Pancreas (tissue), 10 donors: ENCODE results near the gene LPAR3. TPM values are rescaled to one million over a fixed set of nuclear protein-coding genes. Genes with fewer than 3 reads are reported as not detected.

Experiments
- ATAC-seq, 4 donors: fragments of 200-7000 bp; cut with Tn5 transposase; one replicate each; pipeline versions ENCODE4 v1.8.0 to v1.9.1; 2020; ENCODE audit warnings: mild to moderate bottlenecking in 4 of 4, moderate library complexity in 4 of 4
- DNase-seq, 6 donors: peaks; one replicate each; pipeline ENCODE4 v3.0.0-alpha.2; 2020
- FAIRE-seq: peaks from 2 replicates; lab custom pipeline; 2012; peaks lifted over from hg19 to GRCh38; lab: Jason Lieb, UNC
- H3K27ac ChIP-seq, 4 donors: fragments of 200-600 bp; sonication (generic); 1 replicate in 3 of 4; 2 replicates in 1 of 4; pipeline versions ENCODE4 v1.5.0 to v1.8.0; 2020
- H3K27me3 ChIP-seq, 4 donors: fragments of 200-600 bp; one replicate each; pipeline ENCODE4 v1.8.0; 2021
- H3K36me3 ChIP-seq, 3 donors: fragments of 200-600 bp; sonication (generic) in 1 of 3; one replicate each; pipeline versions ENCODE4 v1.5.0 to v1.8.0; 2020 to 2021
- H3K4me1 ChIP-seq, 3 donors: fragments of 200-600 bp; one replicate each; pipeline ENCODE4 v1.8.0; 2021
- H3K4me3 ChIP-seq, 4 donors: fragments of 200-600 bp; sonication (generic) in 2 of 4; one replicate each; pipeline versions ENCODE4 v1.5.0 to v1.8.0; 2020 to 2021
- H3K9me3 ChIP-seq, 4 donors: fragments of 200-600 bp; one replicate each; pipeline ENCODE4 v1.8.0; 2021
- CTCF ChIP-seq, 4 donors: fragments of 200-600 bp; sonication (generic) in 3 of 4; IDR thresholded peaks; one replicate each; pipeline versions ENCODE4 v1.5.0 to v1.8.0; 2021; ENCODE audit warnings: antibody characterized with exemption in 4 of 4
- WGBS, 2 donors: extraction: QIAGEN DNeasy Blood & Tissue Kit; methylation state at CpG; one replicate each; pipeline ENCODE4 v1.1.7; 2013; 5-methylcytosine and 5-hydroxymethylcytosine counted together
- intact Hi-C, 3 donors: fragments of 100-400 bp; cut with DNase I; formaldehyde crosslinking; loops; one replicate each; pipeline versions ENCODE4 v1.11.1 to v1.14.2; 2022
- polyA plus RNA-seq, 2 donors: library from polyadenylated mRNA; stranded (reverse); fragments of 200-250 nt; gene quantifications; one replicate each; pipeline ENCODE4 v1.2.3, GENCODE V29; 2013
- total RNA-seq, 6 donors: library from RNA; stranded (reverse); fragmentation: NEBNext Ultra II Directional in 4 of 6; extraction: Animal tissue kit (Norgen Biotek cat#: 25700) in 4 of 6; gene quantifications; one replicate each; pipeline versions ENCODE4 v1.2.1 to v1.2.4, GENCODE V29; 2021 to 2023
- donor health status: healthy with polysubstance abuse.
- donor health status: DM: no; HTN: no; CAD: no; lungs with moderate emphysema.
- donor health status: DM: no; HTN: no; CAD: no.
- donor health status: control.
- donor health status: control.
- donor health status: Bipolar disorder and iron deficiency.
- donor health status: DM: yes; HTN: yes; CAD: no.
- donor health status: DM: no; HTN: no; CAD: no.
- donor health status: DM: no; HTN: no; CAD: no.
- donor health status: DM: yes; HTN: yes; CAD: no.

Gene LPAR3
- total and polyA plus RNA-seq, 8 donors = 1.4 to 19.5 (median 11.1) TPM

- no peak overlapping the region for H3K27ac ChIP-seq
- no peaks in the 10 kb centered on the region for H3K36me3 ChIP-seq
- WGBS, 2 donors = 82 to 93% methylated on average over 2 of the region's 2 CpGs
- H3K9me3 ChIP-seq = no peaks in the 10 kb centered on the region
- no peak overlapping the region for H3K4me3 ChIP-seq
- H3K4me1 ChIP-seq = peaks cover 0 to 14% (median 9%) of the 10 kb centered on the region in 3 donors
- intact Hi-C loops = no loop called here
- TF ChIP-seq CTCF (IDR thresholded peaks at IDR 0.05) = no peak
- DNase-seq (no peak), ATAC-seq (no peak), FAIRE-seq (no peak)
- no peaks in the 10 kb centered on the region for H3K27me3 ChIP-seq
Measured at GRCh38 chr1:84845357-84845756, 47.6 kb downstream of the LPAR3 start.

- no peak for TF ChIP-seq CTCF (IDR thresholded peaks at IDR 0.05)
- no peak for FAIRE-seq
- no peak overlapping the region for H3K4me3 ChIP-seq
Measured at GRCh38 chr1:84844094-84844493, 48.9 kb downstream of the LPAR3 start.

GRCh38 chr1:84842748-84843231, 50.2 kb downstream of the LPAR3 start:
- WGBS, 2 donors = 85 to 89% methylated on average over 3 of the region's 3 CpGs
- H3K4me3 ChIP-seq = no peak overlapping the region
- H3K27ac ChIP-seq = no peak overlapping the region
- peak in 1 of 4 donors; percentile 6 for ATAC-seq
- no peaks in the 10 kb centered on the region for H3K36me3 ChIP-seq
- intact Hi-C loops = no loop called here
- H3K9me3 ChIP-seq = no peaks in the 10 kb centered on the region
- peaks cover 0 to 14% (median 9%) of the 10 kb centered on the region in 3 donors for H3K4me1 ChIP-seq
- H3K27me3 ChIP-seq = no peaks in the 10 kb centered on the region
- no peak for DNase-seq
- no peak for TF ChIP-seq CTCF (IDR thresholded peaks at IDR 0.05)
- no peak for FAIRE-seq

More at GRCh38 chr1:84844094-84844493, 48.9 kb downstream of the LPAR3 start:
- DNase-seq = no peak
- intact Hi-C loops = no loop called here
- H3K27me3 ChIP-seq = no peaks in the 10 kb centered on the region
- H3K9me3 ChIP-seq = no peaks in the 10 kb centered on the region
- ATAC-seq = no peak
- H3K36me3 ChIP-seq = no peaks in the 10 kb centered on the region
- H3K27ac ChIP-seq = no peak overlapping the region
- peaks cover 0 to 14% (median 9%) of the 10 kb centered on the region in 3 donors for H3K4me1 ChIP-seq

GRCh38 chr1:84841971-84842370, 51.0 kb downstream of the LPAR3 start:
- DNase-seq (no peak), ATAC-seq (no peak), FAIRE-seq (no peak)
- no peaks in the 10 kb centered on the region for H3K27me3 ChIP-seq
- H3K27ac ChIP-seq = no peak overlapping the region
- TF ChIP-seq CTCF (IDR thresholded peaks at IDR 0.05) = no peak
- WGBS, 2 donors = 85 to 95% methylated on average over 2 of the region's 2 CpGs
- intact Hi-C loops = no loop called here
- H3K9me3 ChIP-seq = no peaks in the 10 kb centered on the region
- H3K4me1 ChIP-seq = peaks cover 0 to 6% (median under 1%) of the 10 kb centered on the region in 3 donors
- H3K36me3 ChIP-seq = no peaks in the 10 kb centered on the region
- H3K4me3 ChIP-seq = no peak overlapping the region

GRCh38 chr1:84840346-84840745, 52.7 kb downstream of the LPAR3 start:
- no peak overlapping the region for H3K4me3 ChIP-seq
- ATAC-seq (no peak), FAIRE-seq (no peak), DNase-seq (no peak)
- no peak overlapping the region for H3K27ac ChIP-seq
- intact Hi-C loops = no loop called here
- no peaks in the 10 kb centered on the region for H3K27me3 ChIP-seq
- no peaks in the 10 kb centered on the region for H3K36me3 ChIP-seq
- no peaks in the 10 kb centered on the region for H3K9me3 ChIP-seq
- peaks cover 0 to 1% (median under 1%) of the 10 kb centered on the region in 3 donors for H3K4me1 ChIP-seq
- TF ChIP-seq CTCF (IDR thresholded peaks at IDR 0.05) = no peak
